ENCODE data around the gene PLK5. TPM values are rescaled to one million over a fixed set of nuclear protein-coding genes. Genes with fewer than 3 reads are reported as not detected.
"Not testable (repeated sequence)": the region's sequence is repeated elsewhere in the genome, so short reads cannot be mapped to it uniquely, and the experiment has no call there.

The PLK5 gene
- total RNA-seq, 1 experiment from 2014 or later: 1.4 TPM

DNA sequence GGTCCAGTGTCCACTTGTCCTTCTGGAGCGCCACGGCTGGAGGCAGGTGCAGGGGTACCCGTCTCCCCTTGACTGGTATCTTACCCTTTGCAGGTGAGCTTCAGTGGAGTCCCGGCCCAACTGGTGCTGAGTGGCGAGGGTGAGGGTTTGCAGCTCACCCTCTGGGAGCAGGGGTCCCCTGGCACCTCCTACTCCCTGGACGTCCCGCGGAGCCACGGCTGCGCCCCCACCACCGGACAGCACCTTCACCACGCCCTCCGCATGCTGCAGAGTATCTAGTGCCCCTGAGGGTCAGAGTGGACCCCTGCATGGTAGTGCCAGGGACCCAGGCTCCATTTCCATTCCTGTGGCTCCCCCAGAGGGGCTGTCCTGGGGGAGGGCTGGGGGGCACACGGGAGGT, 11.1 kb downstream of the PLK5 start (continued):
- TF ChIP-seq, protein P1, sequence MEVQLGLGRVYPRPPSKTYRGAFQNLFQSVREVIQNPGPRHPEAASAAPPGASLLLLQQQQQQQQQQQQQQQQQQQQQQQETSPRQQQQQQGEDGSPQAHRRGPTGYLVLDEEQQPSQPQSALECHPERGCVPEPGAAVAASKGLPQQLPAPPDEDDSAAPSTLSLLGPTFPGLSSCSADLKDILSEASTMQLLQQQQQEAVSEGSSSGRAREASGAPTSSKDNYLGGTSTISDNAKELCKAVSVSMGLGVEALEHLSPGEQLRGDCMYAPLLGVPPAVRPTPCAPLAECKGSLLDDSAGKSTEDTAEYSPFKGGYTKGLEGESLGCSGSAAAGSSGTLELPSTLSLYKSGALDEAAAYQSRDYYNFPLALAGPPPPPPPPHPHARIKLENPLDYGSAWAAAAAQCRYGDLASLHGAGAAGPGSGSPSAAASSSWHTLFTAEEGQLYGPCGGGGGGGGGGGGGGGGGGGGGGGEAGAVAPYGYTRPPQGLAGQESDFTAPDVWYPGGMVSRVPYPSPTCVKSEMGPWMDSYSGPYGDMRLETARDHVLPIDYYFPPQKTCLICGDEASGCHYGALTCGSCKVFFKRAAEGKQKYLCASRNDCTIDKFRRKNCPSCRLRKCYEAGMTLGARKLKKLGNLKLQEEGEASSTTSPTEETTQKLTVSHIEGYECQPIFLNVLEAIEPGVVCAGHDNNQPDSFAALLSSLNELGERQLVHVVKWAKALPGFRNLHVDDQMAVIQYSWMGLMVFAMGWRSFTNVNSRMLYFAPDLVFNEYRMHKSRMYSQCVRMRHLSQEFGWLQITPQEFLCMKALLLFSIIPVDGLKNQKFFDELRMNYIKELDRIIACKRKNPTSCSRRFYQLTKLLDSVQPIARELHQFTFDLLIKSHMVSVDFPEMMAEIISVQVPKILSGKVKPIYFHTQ (CRISPR knock-in tag; IDR thresholded peaks at IDR 0.05): no peak
- TF ChIP-seq ESRRA (CRISPR knock-in tag; IDR thresholded peaks at IDR 0.05; ENCODE audit: borderline replicate concordance) (no peak), RELA (CRISPR knock-in tag; IDR thresholded peaks at IDR 0.05; ENCODE audit: borderline replicate concordance) (no peak)
- TF ChIP-seq, protein P2, sequence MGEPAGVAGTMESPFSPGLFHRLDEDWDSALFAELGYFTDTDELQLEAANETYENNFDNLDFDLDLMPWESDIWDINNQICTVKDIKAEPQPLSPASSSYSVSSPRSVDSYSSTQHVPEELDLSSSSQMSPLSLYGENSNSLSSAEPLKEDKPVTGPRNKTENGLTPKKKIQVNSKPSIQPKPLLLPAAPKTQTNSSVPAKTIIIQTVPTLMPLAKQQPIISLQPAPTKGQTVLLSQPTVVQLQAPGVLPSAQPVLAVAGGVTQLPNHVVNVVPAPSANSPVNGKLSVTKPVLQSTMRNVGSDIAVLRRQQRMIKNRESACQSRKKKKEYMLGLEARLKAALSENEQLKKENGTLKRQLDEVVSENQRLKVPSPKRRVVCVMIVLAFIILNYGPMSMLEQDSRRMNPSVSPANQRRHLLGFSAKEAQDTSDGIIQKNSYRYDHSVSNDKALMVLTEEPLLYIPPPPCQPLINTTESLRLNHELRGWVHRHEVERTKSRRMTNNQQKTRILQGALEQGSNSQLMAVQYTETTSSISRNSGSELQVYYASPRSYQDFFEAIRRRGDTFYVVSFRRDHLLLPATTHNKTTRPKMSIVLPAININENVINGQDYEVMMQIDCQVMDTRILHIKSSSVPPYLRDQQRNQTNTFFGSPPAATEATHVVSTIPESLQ (CRISPR knock-in tag; IDR thresholded peaks at IDR 0.05): no peak

DNA sequence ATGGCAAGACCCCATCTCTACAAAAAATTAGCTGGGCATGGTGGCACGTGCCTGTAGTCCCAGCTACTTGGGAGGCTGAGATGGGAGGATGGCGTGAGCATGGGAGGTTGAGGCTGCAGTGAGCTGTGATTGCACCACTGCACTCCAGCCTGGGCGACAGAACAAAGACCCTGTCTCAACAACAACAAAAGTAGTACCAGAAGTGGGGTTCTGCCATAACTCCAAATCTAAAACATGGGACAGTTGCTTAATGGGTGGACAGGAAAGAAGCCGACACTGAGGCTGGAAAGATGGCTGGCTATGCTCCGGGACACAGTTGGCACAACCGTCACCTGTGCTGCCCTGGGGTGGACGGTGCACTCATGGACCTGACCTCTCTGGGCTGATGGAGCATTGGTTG, 11.8 kb downstream of the PLK5 start:
- H3K36me3 Mint-ChIP-seq; H3K4me3 Mint-ChIP-seq; H3K9me3 Mint-ChIP-seq; H3K27me3 Mint-ChIP-seq (ENCODE audit: low read depth); H3K4me1 Mint-ChIP-seq; ATAC-seq; DNase-seq (ENCODE audit: low spot score); H3K27ac Mint-ChIP-seq: not testable (repeated sequence)
- POLR2A ChIA-PET: interaction anchor here (0.6 kb wide), 1 partner anchor 18 kb away, joined by 5 read pairs; no protein-coding TSS in a partner anchor
- CTCF ChIA-PET: interaction anchor here (1.5 to 2.8 kb wide), 2 partner anchors 11 to 290 kb away, joined by 4 to 13 read pairs; no protein-coding TSS in a partner anchor

DNA sequence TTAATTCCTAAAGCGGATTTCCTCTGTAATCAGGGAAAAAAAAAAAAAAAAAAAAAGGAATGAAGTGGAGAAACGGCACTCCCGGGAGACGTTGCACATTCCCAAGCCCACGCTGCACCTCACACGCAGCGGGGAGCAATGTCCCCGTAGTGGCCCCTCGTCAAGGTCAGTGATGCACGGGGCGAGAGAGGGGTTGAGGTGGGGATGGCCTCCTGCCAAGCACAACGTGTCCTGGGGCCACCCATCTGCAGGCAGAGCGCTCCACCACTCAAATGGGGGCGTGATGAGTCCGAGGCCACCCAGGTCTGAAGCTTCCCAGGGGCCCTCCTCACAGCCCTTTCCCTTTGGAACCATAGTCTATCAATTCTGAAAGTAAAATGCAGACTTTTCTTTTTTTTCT, 15.1 kb downstream of the PLK5 start:
- DNase-seq (ENCODE audit: low spot score) (no peak), ATAC-seq (no peak)
- Mint-ChIP-seq H3K27ac (no peak overlapping the region), H3K4me1 (0 out of 2 replicates have a peak, but pooled peaks cover 3% of the 10 kb centered on the region), H3K4me3 (no peak overlapping the region), H3K9me3 (no peaks in the 10 kb centered on the region), H3K27me3 (ENCODE audit: low read depth) (peaks cover 16% of the 10 kb centered on the region), H3K36me3 (no peaks in the 10 kb centered on the region)
- ChIA-PET POLR2A (no interaction called here), CTCF (interaction anchor here (1.0 to 1.4 kb wide), 3 partner anchors 133 to 1244 kb away, joined by 4 to 5 read pairs (median 5); no protein-coding TSS in a partner anchor)
- TF ChIP-seq RELA (CRISPR knock-in tag; IDR thresholded peaks at IDR 0.05; ENCODE audit: borderline replicate concordance): no peak
- TF ChIP-seq, protein P3, sequence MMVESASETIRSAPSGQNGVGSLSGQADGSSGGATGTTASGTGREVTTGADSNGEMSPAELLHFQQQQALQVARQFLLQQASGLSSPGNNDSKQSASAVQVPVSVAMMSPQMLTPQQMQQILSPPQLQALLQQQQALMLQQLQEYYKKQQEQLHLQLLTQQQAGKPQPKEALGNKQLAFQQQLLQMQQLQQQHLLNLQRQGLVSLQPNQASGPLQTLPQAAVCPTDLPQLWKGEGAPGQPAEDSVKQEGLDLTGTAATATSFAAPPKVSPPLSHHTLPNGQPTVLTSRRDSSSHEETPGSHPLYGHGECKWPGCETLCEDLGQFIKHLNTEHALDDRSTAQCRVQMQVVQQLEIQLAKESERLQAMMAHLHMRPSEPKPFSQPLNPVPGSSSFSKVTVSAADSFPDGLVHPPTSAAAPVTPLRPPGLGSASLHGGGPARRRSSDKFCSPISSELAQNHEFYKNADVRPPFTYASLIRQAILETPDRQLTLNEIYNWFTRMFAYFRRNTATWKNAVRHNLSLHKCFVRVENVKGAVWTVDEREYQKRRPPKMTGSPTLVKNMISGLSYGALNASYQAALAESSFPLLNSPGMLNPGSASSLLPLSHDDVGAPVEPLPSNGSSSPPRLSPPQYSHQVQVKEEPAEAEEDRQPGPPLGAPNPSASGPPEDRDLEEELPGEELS (CRISPR knock-in tag; IDR thresholded peaks at IDR 0.05): no peak
- TF ChIP-seq IRF2 (CRISPR knock-in tag; IDR thresholded peaks at IDR 0.05; ENCODE audit: borderline replicate concordance, low read depth): no peak
- no peak for TF ChIP-seq ESRRA (CRISPR knock-in tag; IDR thresholded peaks at IDR 0.05; ENCODE audit: borderline replicate concordance)
- TF ChIP-seq, protein P4, sequence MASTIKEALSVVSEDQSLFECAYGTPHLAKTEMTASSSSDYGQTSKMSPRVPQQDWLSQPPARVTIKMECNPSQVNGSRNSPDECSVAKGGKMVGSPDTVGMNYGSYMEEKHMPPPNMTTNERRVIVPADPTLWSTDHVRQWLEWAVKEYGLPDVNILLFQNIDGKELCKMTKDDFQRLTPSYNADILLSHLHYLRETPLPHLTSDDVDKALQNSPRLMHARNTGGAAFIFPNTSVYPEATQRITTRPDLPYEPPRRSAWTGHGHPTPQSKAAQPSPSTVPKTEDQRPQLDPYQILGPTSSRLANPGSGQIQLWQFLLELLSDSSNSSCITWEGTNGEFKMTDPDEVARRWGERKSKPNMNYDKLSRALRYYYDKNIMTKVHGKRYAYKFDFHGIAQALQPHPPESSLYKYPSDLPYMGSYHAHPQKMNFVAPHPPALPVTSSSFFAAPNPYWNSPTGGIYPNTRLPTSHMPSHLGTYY (CRISPR knock-in tag; IDR thresholded peaks at IDR 0.05): no peak
- TF ChIP-seq, protein P5, sequence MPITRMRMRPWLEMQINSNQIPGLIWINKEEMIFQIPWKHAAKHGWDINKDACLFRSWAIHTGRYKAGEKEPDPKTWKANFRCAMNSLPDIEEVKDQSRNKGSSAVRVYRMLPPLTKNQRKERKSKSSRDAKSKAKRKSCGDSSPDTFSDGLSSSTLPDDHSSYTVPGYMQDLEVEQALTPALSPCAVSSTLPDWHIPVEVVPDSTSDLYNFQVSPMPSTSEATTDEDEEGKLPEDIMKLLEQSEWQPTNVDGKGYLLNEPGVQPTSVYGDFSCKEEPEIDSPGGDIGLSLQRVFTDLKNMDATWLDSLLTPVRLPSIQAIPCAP (CRISPR knock-in tag; IDR thresholded peaks at IDR 0.05): no peak
- no peak for TF ChIP-seq FOXP1 (CRISPR knock-in tag; IDR thresholded peaks at IDR 0.05; ENCODE audit: borderline replicate concordance)
- TF ChIP-seq ZNF423 (CRISPR knock-in tag; IDR thresholded peaks at IDR 0.05): no peak
- TF ChIP-seq, protein P6, sequence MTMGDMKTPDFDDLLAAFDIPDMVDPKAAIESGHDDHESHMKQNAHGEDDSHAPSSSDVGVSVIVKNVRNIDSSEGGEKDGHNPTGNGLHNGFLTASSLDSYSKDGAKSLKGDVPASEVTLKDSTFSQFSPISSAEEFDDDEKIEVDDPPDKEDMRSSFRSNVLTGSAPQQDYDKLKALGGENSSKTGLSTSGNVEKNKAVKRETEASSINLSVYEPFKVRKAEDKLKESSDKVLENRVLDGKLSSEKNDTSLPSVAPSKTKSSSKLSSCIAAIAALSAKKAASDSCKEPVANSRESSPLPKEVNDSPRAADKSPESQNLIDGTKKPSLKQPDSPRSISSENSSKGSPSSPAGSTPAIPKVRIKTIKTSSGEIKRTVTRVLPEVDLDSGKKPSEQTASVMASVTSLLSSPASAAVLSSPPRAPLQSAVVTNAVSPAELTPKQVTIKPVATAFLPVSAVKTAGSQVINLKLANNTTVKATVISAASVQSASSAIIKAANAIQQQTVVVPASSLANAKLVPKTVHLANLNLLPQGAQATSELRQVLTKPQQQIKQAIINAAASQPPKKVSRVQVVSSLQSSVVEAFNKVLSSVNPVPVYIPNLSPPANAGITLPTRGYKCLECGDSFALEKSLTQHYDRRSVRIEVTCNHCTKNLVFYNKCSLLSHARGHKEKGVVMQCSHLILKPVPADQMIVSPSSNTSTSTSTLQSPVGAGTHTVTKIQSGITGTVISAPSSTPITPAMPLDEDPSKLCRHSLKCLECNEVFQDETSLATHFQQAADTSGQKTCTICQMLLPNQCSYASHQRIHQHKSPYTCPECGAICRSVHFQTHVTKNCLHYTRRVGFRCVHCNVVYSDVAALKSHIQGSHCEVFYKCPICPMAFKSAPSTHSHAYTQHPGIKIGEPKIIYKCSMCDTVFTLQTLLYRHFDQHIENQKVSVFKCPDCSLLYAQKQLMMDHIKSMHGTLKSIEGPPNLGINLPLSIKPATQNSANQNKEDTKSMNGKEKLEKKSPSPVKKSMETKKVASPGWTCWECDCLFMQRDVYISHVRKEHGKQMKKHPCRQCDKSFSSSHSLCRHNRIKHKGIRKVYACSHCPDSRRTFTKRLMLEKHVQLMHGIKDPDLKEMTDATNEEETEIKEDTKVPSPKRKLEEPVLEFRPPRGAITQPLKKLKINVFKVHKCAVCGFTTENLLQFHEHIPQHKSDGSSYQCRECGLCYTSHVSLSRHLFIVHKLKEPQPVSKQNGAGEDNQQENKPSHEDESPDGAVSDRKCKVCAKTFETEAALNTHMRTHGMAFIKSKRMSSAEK (CRISPR knock-in tag; IDR thresholded peaks at IDR 0.05; ENCODE audit: borderline replicate concordance): no peak
- TF ChIP-seq ZNF232 (CRISPR knock-in tag; IDR thresholded peaks at IDR 0.05): no peak

DNA sequence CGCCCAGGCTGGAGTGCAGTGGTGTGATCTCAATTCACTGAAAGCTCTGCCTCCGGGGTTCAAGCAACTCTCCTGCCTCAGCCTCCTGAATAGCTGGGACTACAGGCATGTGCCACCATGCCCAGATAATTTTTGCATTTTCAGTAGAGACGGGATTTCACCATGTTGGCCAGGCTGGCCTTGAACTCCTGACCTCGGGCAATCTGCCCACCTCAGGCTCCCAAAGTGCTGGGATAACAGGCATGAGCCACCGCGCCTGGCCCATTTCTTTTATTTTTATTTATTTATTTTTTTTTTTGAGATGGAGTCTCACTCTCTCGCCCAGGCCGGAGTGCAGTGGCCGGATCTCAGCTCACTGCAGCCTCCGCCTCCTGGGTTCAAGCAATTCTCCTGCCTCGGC, 15.9 kb downstream of the PLK5 start:
- not testable (repeated sequence) for H3K4me1 Mint-ChIP-seq, H3K4me3 Mint-ChIP-seq

More for the DNA sequence above, 15.9 kb downstream of the PLK5 start:
- CTCF ChIA-PET: interaction anchor here (1.1 kb wide), 1 partner anchor 133 kb away, joined by 5 read pairs; no protein-coding TSS in a partner anchor
- ATAC-seq; POLR2A ChIA-PET; H3K36me3 Mint-ChIP-seq; H3K27ac Mint-ChIP-seq; DNase-seq (ENCODE audit: low spot score); H3K9me3 Mint-ChIP-seq: not testable (repeated sequence)
- peaks cover 21% of the 10 kb centered on the region for H3K27me3 Mint-ChIP-seq (ENCODE audit: low read depth)
